Measurements from ENCODE around the gene MAP7D3. TPM values are rescaled to one million over a fixed set of nuclear protein-coding genes. Genes with fewer than 3 reads are reported as not detected.

Gene MAP7D3
- total and polyA plus RNA-seq, 3 experiments from 2014 or later = 6.2 to 19.0 (median 18.7) TPM

- ChIA-PET CTCF (no interaction called here), POLR2A (no interaction called here)
- Histone ChIP-seq H3K27ac (ENCODE audit: low read depth, low read length) (no peak overlapping the region), H3K9me3 (ENCODE audit: low read length) (no peaks in the 10 kb centered on the region), H3K36me3 (ENCODE audit: insufficient read depth, low read length) (no peaks in the 10 kb centered on the region), H3K4me3 (ENCODE audit: low read length) (no peak overlapping the region), H3K4me1 (ENCODE audit: insufficient read depth, low read length) (no peaks in the 10 kb centered on the region), H3K27me3 (ENCODE audit: insufficient read depth, low read length, poor library complexity, severe bottlenecking) (no peaks in the 10 kb centered on the region)
- H3K4me1 Mint-ChIP-seq = peaks cover 0 to 2% (median 0%) of the 10 kb centered on the region in 3 donors
- peak overlapping the region in 1 of 8 donors; percentile 26 for H3K27ac Mint-ChIP-seq
- peaks cover 0 to 56% (median 8%) of the 10 kb centered on the region in 3 donors for H3K36me3 Mint-ChIP-seq
- no peak for DNase-seq
- peaks cover 0 to 3% of the 10 kb centered on the region in 2 donors for H3K27me3 Mint-ChIP-seq
- H3K9me3 Mint-ChIP-seq = no peaks in the 10 kb centered on the region
- H3K4me3 Mint-ChIP-seq = no peak overlapping the region
Observed at GRCh38 chrX:136237074-136237473, 14.1 kb downstream of the MAP7D3 start.

- DNase-seq = no peak
- Mint-ChIP-seq H3K9me3 (no peaks in the 10 kb centered on the region), H3K27ac (peak overlapping the region in 1 of 8 donors; percentile 60), H3K27me3 (peaks cover 0 to 7% of the 10 kb centered on the region in 2 donors), H3K4me3 (no peak overlapping the region), H3K36me3 (peaks cover 0 to 74% (median 15%) of the 10 kb centered on the region in 3 donors), H3K4me1 (peaks cover 14 to 22% (median 16%) of the 10 kb centered on the region in 3 donors)
- Histone ChIP-seq H3K4me3 (ENCODE audit: low read length) (no peak overlapping the region), H3K27ac (ENCODE audit: low read depth, low read length) (no peak overlapping the region), H3K4me1 (ENCODE audit: insufficient read depth, low read length) (no peaks in the 10 kb centered on the region), H3K36me3 (ENCODE audit: insufficient read depth, low read length) (no peaks in the 10 kb centered on the region), H3K27me3 (ENCODE audit: insufficient read depth, low read length, poor library complexity, severe bottlenecking) (no peaks in the 10 kb centered on the region), H3K9me3 (ENCODE audit: low read length) (no peaks in the 10 kb centered on the region)
- ChIA-PET POLR2A (no interaction called here), CTCF (no interaction called here)
Observed at GRCh38 chrX:136228839-136229207, 22.4 kb downstream of the MAP7D3 start.

GRCh38 chrX:136227948-136228838 lies 23.0 kb downstream of the MAP7D3 start:
- no peak for DNase-seq
- no peaks in the 10 kb centered on the region for H3K9me3 ChIP-seq (ENCODE audit: low read length)
- no peak overlapping the region for H3K4me3 ChIP-seq (ENCODE audit: low read length)
- H3K36me3 ChIP-seq (ENCODE audit: insufficient read depth, low read length) = no peaks in the 10 kb centered on the region
- POLR2A ChIA-PET = no interaction called here
- Mint-ChIP-seq H3K4me1 (peaks cover 13 to 22% (median 16%) of the 10 kb centered on the region in 3 donors), H3K4me3 (no peak overlapping the region), H3K27ac (peak overlapping the region in 5 of 8 donors; percentile 5 to 60 (median 46)), H3K9me3 (no peaks in the 10 kb centered on the region), H3K36me3 (peaks cover 0 to 74% (median 15%) of the 10 kb centered on the region in 3 donors), H3K27me3 (peaks cover 0 to 6% of the 10 kb centered on the region in 2 donors)
- CTCF ChIA-PET = no interaction called here
- H3K27me3 ChIP-seq (ENCODE audit: insufficient read depth, low read length, poor library complexity, severe bottlenecking) = no peaks in the 10 kb centered on the region
- H3K4me1 ChIP-seq (ENCODE audit: insufficient read depth, low read length) = no peaks in the 10 kb centered on the region
- H3K27ac ChIP-seq (ENCODE audit: low read depth, low read length) = no peak overlapping the region

- peaks cover 0 to 76% (median 14%) of the 10 kb centered on the region in 3 donors for H3K36me3 Mint-ChIP-seq
- no peaks in the 10 kb centered on the region for H3K9me3 Mint-ChIP-seq
- Histone ChIP-seq H3K4me1 (ENCODE audit: insufficient read depth, low read length) (no peaks in the 10 kb centered on the region), H3K9me3 (ENCODE audit: low read length) (no peaks in the 10 kb centered on the region), H3K36me3 (ENCODE audit: insufficient read depth, low read length) (no peaks in the 10 kb centered on the region), H3K4me3 (ENCODE audit: low read length) (no peak overlapping the region), H3K27me3 (ENCODE audit: insufficient read depth, low read length, poor library complexity, severe bottlenecking) (no peaks in the 10 kb centered on the region), H3K27ac (ENCODE audit: low read depth, low read length) (no peak overlapping the region)
- peak overlapping the region in 1 of 8 donors; percentile 44 for H3K27ac Mint-ChIP-seq
- POLR2A ChIA-PET = no interaction called here
- CTCF ChIA-PET = no interaction called here
- no peak overlapping the region for H3K4me3 Mint-ChIP-seq
- H3K4me1 Mint-ChIP-seq = peaks cover 13 to 22% (median 16%) of the 10 kb centered on the region in 3 donors
- H3K27me3 Mint-ChIP-seq = peaks cover 0 to 6% of the 10 kb centered on the region in 2 donors
- no peak for DNase-seq
Observed at GRCh38 chrX:136227074-136227473, 24.1 kb downstream of the MAP7D3 start.

- POLR2A ChIA-PET = no interaction called here
- CTCF ChIA-PET = interaction anchor here (1.7 kb wide), 1 partner anchor 179 kb away, joined by 3 read pairs; no protein-coding TSS in a partner anchor
Observed at GRCh38 chrX:136221851-136222513, 29.2 kb downstream of the MAP7D3 start.

GRCh38 chrX:136220951-136221350 lies 30.2 kb downstream of the MAP7D3 start:
- H3K4me3 Mint-ChIP-seq = no peak overlapping the region
- no peak overlapping the region for H3K4me3 ChIP-seq (ENCODE audit: low read length)
- POLR2A ChIA-PET = no interaction called here
- no peaks in the 10 kb centered on the region for H3K9me3 Mint-ChIP-seq
- H3K36me3 Mint-ChIP-seq = peaks cover 0 to 73% (median 10%) of the 10 kb centered on the region in 3 donors
- no peak overlapping the region for H3K27ac Mint-ChIP-seq
- H3K4me1 Mint-ChIP-seq = no peaks in the 10 kb centered on the region
- H3K27me3 ChIP-seq (ENCODE audit: insufficient read depth, low read length, poor library complexity, severe bottlenecking) = no peaks in the 10 kb centered on the region
- no peaks in the 10 kb centered on the region for H3K4me1 ChIP-seq (ENCODE audit: insufficient read depth, low read length)
- no peak for DNase-seq
- CTCF ChIA-PET = no interaction called here
- H3K36me3 ChIP-seq (ENCODE audit: insufficient read depth, low read length) = no peaks in the 10 kb centered on the region
- no peak overlapping the region for H3K27ac ChIP-seq (ENCODE audit: low read depth, low read length)
- H3K9me3 ChIP-seq (ENCODE audit: low read length) = no peaks in the 10 kb centered on the region
- H3K27me3 Mint-ChIP-seq = no peaks in the 10 kb centered on the region

More at GRCh38 chrX:136221851-136222513, 29.2 kb downstream of the MAP7D3 start:
- H3K4me3 ChIP-seq (ENCODE audit: low read length) = no peak overlapping the region
- H3K36me3 ChIP-seq (ENCODE audit: insufficient read depth, low read length) = no peaks in the 10 kb centered on the region
- Mint-ChIP-seq H3K27ac (no peak overlapping the region), H3K27me3 (no peaks in the 10 kb centered on the region), H3K4me3 (no peak overlapping the region), H3K4me1 (peaks cover 0 to under 1% (median 0%) of the 10 kb centered on the region in 3 donors), H3K36me3 (peaks cover 0 to 79% (median 10%) of the 10 kb centered on the region in 3 donors), H3K9me3 (no peaks in the 10 kb centered on the region)
- H3K27me3 ChIP-seq (ENCODE audit: insufficient read depth, low read length, poor library complexity, severe bottlenecking) = no peaks in the 10 kb centered on the region
- DNase-seq = no peak
- H3K4me1 ChIP-seq (ENCODE audit: insufficient read depth, low read length) = no peaks in the 10 kb centered on the region
- no peaks in the 10 kb centered on the region for H3K9me3 ChIP-seq (ENCODE audit: low read length)
- H3K27ac ChIP-seq (ENCODE audit: low read depth, low read length) = no peak overlapping the region

- H3K36me3 Mint-ChIP-seq = peaks cover 0 to 73% (median 7%) of the 10 kb centered on the region in 3 donors
- Histone ChIP-seq H3K27ac (ENCODE audit: low read depth, low read length) (no peak overlapping the region), H3K4me3 (ENCODE audit: low read length) (no peak overlapping the region), H3K4me1 (ENCODE audit: insufficient read depth, low read length) (no peaks in the 10 kb centered on the region), H3K36me3 (ENCODE audit: insufficient read depth, low read length) (no peaks in the 10 kb centered on the region), H3K9me3 (ENCODE audit: low read length) (no peaks in the 10 kb centered on the region), H3K27me3 (ENCODE audit: insufficient read depth, low read length, poor library complexity, severe bottlenecking) (no peaks in the 10 kb centered on the region)
- ChIA-PET CTCF (interaction anchor here (1.2 kb wide), 1 partner anchor 191 kb away, joined by 3 read pairs; no protein-coding TSS in a partner anchor), POLR2A (no interaction called here)
- no peak overlapping the region for H3K27ac Mint-ChIP-seq
- no peaks in the 10 kb centered on the region for H3K4me1 Mint-ChIP-seq
- no peaks in the 10 kb centered on the region for H3K9me3 Mint-ChIP-seq
- DNase-seq = no peak
- no peaks in the 10 kb centered on the region for H3K27me3 Mint-ChIP-seq
- no peak overlapping the region for H3K4me3 Mint-ChIP-seq
Observed at GRCh38 chrX:136220540-136220939, 30.7 kb downstream of the MAP7D3 start.

GRCh38 chrX:136219893-136220292 lies 31.3 kb downstream of the MAP7D3 start:
- H3K9me3 ChIP-seq (ENCODE audit: low read length) = no peaks in the 10 kb centered on the region
- H3K27me3 Mint-ChIP-seq = no peaks in the 10 kb centered on the region
- no peaks in the 10 kb centered on the region for H3K4me1 ChIP-seq (ENCODE audit: insufficient read depth, low read length)
- no peak overlapping the region for H3K4me3 ChIP-seq (ENCODE audit: low read length)
- peak overlapping the region in 1 of 8 donors; percentile 56 for H3K27ac Mint-ChIP-seq
- H3K27me3 ChIP-seq (ENCODE audit: insufficient read depth, low read length, poor library complexity, severe bottlenecking) = no peaks in the 10 kb centered on the region
- no peaks in the 10 kb centered on the region for H3K4me1 Mint-ChIP-seq
- H3K36me3 Mint-ChIP-seq = peaks cover 0 to 70% (median 5%) of the 10 kb centered on the region in 3 donors
- ChIA-PET POLR2A (no interaction called here), CTCF (interaction anchor here (1.2 kb wide), 1 partner anchor 191 kb away, joined by 3 read pairs; no protein-coding TSS in a partner anchor)
- H3K36me3 ChIP-seq (ENCODE audit: insufficient read depth, low read length) = no peaks in the 10 kb centered on the region
- H3K9me3 Mint-ChIP-seq = no peaks in the 10 kb centered on the region
- H3K27ac ChIP-seq (ENCODE audit: low read depth, low read length) = no peak overlapping the region
- H3K4me3 Mint-ChIP-seq = no peak overlapping the region
- no peak for DNase-seq

Measured in CD8-positive, alpha-beta memory T cell (primary cell).